ENCODE results near the gene GFOD2. TPM values are rescaled to one million over a fixed set of nuclear protein-coding genes. Genes with fewer than 3 reads are reported as not detected.

The GFOD2 gene
- total and polyA plus RNA-seq, 2 experiments from 2014 or later, result 9.8 to 12.4 TPM

- peaks cover 8% of the 10 kb centered on the region for H3K79me2 ChIP-seq
- WGBS (ENCODE audit: low lambda C conversion rate, missing lambda C conversion rate), result 68% methylated on average over 7 of the region's 7 CpGs
- no peaks in the 10 kb centered on the region for H3K27me3 ChIP-seq
- no peaks in the 10 kb centered on the region for H3K9me2 ChIP-seq (replicated peaks; ENCODE audit: insufficient read depth)
- H3K4me3 ChIP-seq, result no peak overlapping the region
- H3K4me1 ChIP-seq (ENCODE audit: insufficient read depth), result no peaks in the 10 kb centered on the region
- H3K27ac ChIP-seq, result no peak overlapping the region
- TF ChIP-seq EZH2phosphoT487 (IDR thresholded peaks at IDR 0.05; ENCODE audit: low read depth, severe bottlenecking, unreplicated experiment), result no peak
- no peak for TF ChIP-seq EZH2 (IDR thresholded peaks at IDR 0.05; ENCODE audit: borderline replicate concordance)
- no peak for TF ChIP-seq CTCF (IDR thresholded peaks at IDR 0.05; ENCODE audit: poor library complexity)
- no peak overlapping the region for H2AFZ ChIP-seq
- no peaks in the 10 kb centered on the region for H3K36me3 ChIP-seq (replicated peaks; ENCODE audit: insufficient read depth, low read depth)
- H3K9me3 ChIP-seq (ENCODE audit: low read depth), result no peaks in the 10 kb centered on the region
- peaks cover 6% of the 10 kb centered on the region for H4K20me1 ChIP-seq (ENCODE audit: insufficient read depth, poor library complexity, severe bottlenecking)
- no peak for DNase-seq (ENCODE audit: low spot score)
- H3K4me2 ChIP-seq, result no peak overlapping the region
Observed at GRCh38 chr16:67764158-67764667, 45.1 kb upstream of the GFOD2 start.

GRCh38 chr16:67763066-67763465 is 44.0 kb upstream of the GFOD2 start:
- H3K9me2 ChIP-seq (replicated peaks; ENCODE audit: insufficient read depth), result no peaks in the 10 kb centered on the region
- H3K9me3 ChIP-seq (ENCODE audit: low read depth), result no peaks in the 10 kb centered on the region
- peaks cover 6% of the 10 kb centered on the region for H4K20me1 ChIP-seq (ENCODE audit: insufficient read depth, poor library complexity, severe bottlenecking)
- no peak for DNase-seq (ENCODE audit: low spot score)
- H3K36me3 ChIP-seq (replicated peaks; ENCODE audit: insufficient read depth, low read depth), result no peaks in the 10 kb centered on the region
- no peak overlapping the region for H3K27ac ChIP-seq
- H3K4me1 ChIP-seq (ENCODE audit: insufficient read depth), result no peaks in the 10 kb centered on the region
- no peak overlapping the region for H3K4me2 ChIP-seq
- no peak overlapping the region for H2AFZ ChIP-seq
- H3K4me3 ChIP-seq, result no peak overlapping the region
- H3K27me3 ChIP-seq, result no peaks in the 10 kb centered on the region
- WGBS (ENCODE audit: low lambda C conversion rate, missing lambda C conversion rate), result 91% methylated on average over 5 of the region's 5 CpGs
- TF ChIP-seq CTCF (IDR thresholded peaks at IDR 0.05; ENCODE audit: poor library complexity) (no peak), EZH2phosphoT487 (IDR thresholded peaks at IDR 0.05; ENCODE audit: low read depth, severe bottlenecking, unreplicated experiment) (no peak), EZH2 (IDR thresholded peaks at IDR 0.05; ENCODE audit: borderline replicate concordance) (no peak)
- peaks cover 6% of the 10 kb centered on the region for H3K79me2 ChIP-seq

GRCh38 chr16:67762385-67762784 is 43.3 kb upstream of the GFOD2 start:
- no peak overlapping the region for H2AFZ ChIP-seq
- no peaks in the 10 kb centered on the region for H3K36me3 ChIP-seq (replicated peaks; ENCODE audit: insufficient read depth, low read depth)
- H3K9me3 ChIP-seq (ENCODE audit: low read depth), result no peaks in the 10 kb centered on the region
- no peak overlapping the region for H3K4me3 ChIP-seq
- DNase-seq (ENCODE audit: low spot score), result no peak
- no peaks in the 10 kb centered on the region for H3K9me2 ChIP-seq (replicated peaks; ENCODE audit: insufficient read depth)
- peaks cover 6% of the 10 kb centered on the region for H3K79me2 ChIP-seq
- H3K27me3 ChIP-seq, result no peaks in the 10 kb centered on the region
- no peaks in the 10 kb centered on the region for H3K4me1 ChIP-seq (ENCODE audit: insufficient read depth)
- 94% methylated on average over 2 of the region's 2 CpGs for WGBS (ENCODE audit: low lambda C conversion rate, missing lambda C conversion rate)
- H3K27ac ChIP-seq, result no peak overlapping the region
- no peak for TF ChIP-seq CTCF (IDR thresholded peaks at IDR 0.05; ENCODE audit: poor library complexity)
- TF ChIP-seq EZH2 (IDR thresholded peaks at IDR 0.05; ENCODE audit: borderline replicate concordance), result no peak
- TF ChIP-seq EZH2phosphoT487 (IDR thresholded peaks at IDR 0.05; ENCODE audit: low read depth, severe bottlenecking, unreplicated experiment), result no peak
- H4K20me1 ChIP-seq (ENCODE audit: insufficient read depth, poor library complexity, severe bottlenecking), result peaks cover 6% of the 10 kb centered on the region
- H3K4me2 ChIP-seq, result no peak overlapping the region

Data from hepatocyte (in vitro differentiated cells).